K562 (cell line): ENCODE data around the gene OTUD5. TPM values are rescaled to one million over a fixed set of nuclear protein-coding genes. Genes with fewer than 3 reads are reported as not detected.

Source experiments
- ATAC-seq: fragments of 200-7000 bp; cut with Tn5 transposase; 3 replicates; pipeline ENCODE4 v1.9.1; 2020; ENCODE audit warnings: moderate library complexity
- BruUV-seq: library from RNA; stranded (reverse); fragments of 400-500 nt; replicated peaks from 2 replicates; lab custom pipeline; 2021; lab: Mats Ljungman, UMichigan
- CTCF ChIA-PET: fragments of 300-600 bp; formaldehyde crosslinking; extraction: SDS; loops from one replicate; lab custom pipeline; 2021; ENCODE audit warnings: low intra/inter-chr PET ratio; lab: Yijun Ruan, JAX
- POLR2A ChIA-PET: fragments of 300-600, 350-650 bp; sonication (Branson Sonifier 250); formaldehyde crosslinking; extraction: SDS; loops from one replicate; lab custom pipeline; 2021; ENCODE audit warnings: antibody characterized with exemption, inconsistent platforms; lab: Yijun Ruan, JAX
- DNase-seq, 4 experiments: peaks; one replicate each; pipeline versions ENCODE4 v3.0.0 to v3.0.0-alpha.2; 2011 to 2018; ENCODE audit warnings: low spot score in 3 of 4, mixed read lengths in 3 of 4; ENCODE audit errors: extremely low read depth in 1 of 4
- FAIRE-seq: peaks from 2 replicates; lab custom pipeline; 2011; peaks lifted over from hg19 to GRCh38; lab: Jason Lieb, UNC
- H2AFZ ChIP-seq: 2 replicates; pipeline ENCODE4 v1.6.0; 2011; ENCODE audit warnings: low read depth, low read length, control low read depth, inconsistent platforms
- H3K27ac ChIP-seq: fragments of 200-600 bp; 3 replicates; pipeline ENCODE4 v1.8.0; 2011; ENCODE audit warnings: low read depth, mild to moderate bottlenecking, control low read depth, inconsistent platforms, low read length, moderate library complexity, mixed read lengths; ENCODE audit errors: extremely low read depth
- H3K27me3 ChIP-seq, 2 experiments: fragments of 300-600 bp in 1 of 2; 2 replicates in 1 of 2; 3 replicates in 1 of 2; pipeline versions ENCODE4 v1.6.0 to v1.8.0; 2011; ENCODE audit warnings: inconsistent platforms in 2 of 2, low read length in 2 of 2, mild to moderate bottlenecking in 1 of 2, mixed read lengths in 1 of 2, moderate library complexity in 1 of 2; ENCODE audit not compliant: control insufficient read depth in 2 of 2, insufficient read depth in 2 of 2
- H3K36me3 ChIP-seq: fragments of 300-600 bp; 3 replicates; pipeline ENCODE4 v1.8.0; 2011; ENCODE audit warnings: mild to moderate bottlenecking, low read length, inconsistent platforms; ENCODE audit not compliant: control insufficient read depth, insufficient read depth
- H3K4me1 ChIP-seq, 2 experiments: fragments of 200-600 bp in 1 of 2; replicated peaks in 1 of 2; 2 replicates in 1 of 2; 3 replicates in 1 of 2; pipeline versions ENCODE4 v1.5.1 to v1.8.0; 2011; ENCODE audit warnings: inconsistent platforms in 2 of 2, low read length in 2 of 2, mild to moderate bottlenecking in 1 of 2, mixed read lengths in 1 of 2, moderate library complexity in 1 of 2; ENCODE audit not compliant: control insufficient read depth in 2 of 2, insufficient read depth in 2 of 2
- H3K4me2 ChIP-seq: 2 replicates; pipeline ENCODE4 v1.6.1; 2011; ENCODE audit warnings: low read length, control low read depth, inconsistent platforms, mixed read lengths; ENCODE audit not compliant: insufficient read depth
- H3K4me3 ChIP-seq: fragments of 200-600 bp; sonication (generic), shearing (Covaris generic); 2 replicates; pipeline ENCODE4 v1.5.1; 2016; ENCODE audit warnings: control low read depth, inconsistent platforms
- H3K79me2 ChIP-seq: fragments of 200-600 bp; 3 replicates; pipeline ENCODE4 v1.8.0; 2011; ENCODE audit warnings: low read length, inconsistent platforms; ENCODE audit not compliant: control insufficient read depth, insufficient read depth
- H3K9ac ChIP-seq, 2 experiments: 2 replicates each; pipeline versions ENCODE4 v1.6.0 to v1.6.1; 2011; ENCODE audit warnings: low read depth in 2 of 2, low read length in 2 of 2, control low read depth in 1 of 2, inconsistent platforms in 1 of 2, mild to moderate bottlenecking in 1 of 2, mixed read lengths in 1 of 2; ENCODE audit not compliant: insufficient read depth in 1 of 2
- H3K9me1 ChIP-seq: one replicate; pipeline ENCODE4 v1.6.0; 2011; ENCODE audit warnings: inconsistent platforms, mild to moderate bottlenecking, low read length, moderate library complexity; ENCODE audit not compliant: control insufficient read depth, insufficient read depth
- H3K9me3 ChIP-seq: replicated peaks from 2 replicates; pipeline ENCODE4 v1.5.1; 2011; ENCODE audit warnings: low read depth, low read length, inconsistent platforms; ENCODE audit not compliant: control insufficient read depth, insufficient read depth
- H4K20me1 ChIP-seq: replicated peaks from 2 replicates; pipeline ENCODE4 v1.6.1; 2011; ENCODE audit warnings: low read length, inconsistent platforms, mixed read lengths; ENCODE audit not compliant: control insufficient read depth, insufficient read depth
- ATF6 ChIP-seq: sonication (generic); formaldehyde crosslinking; IDR thresholded peaks from 2 replicates; pipeline ENCODE4 v1.4.0; 2020; ENCODE audit warnings: mild to moderate bottlenecking, missing genetic modification reagents
- CEBPG ChIP-seq, 3 experiments: fragments of 200-800 bp in 1 of 3; sonication (Bioruptor generic) in 1 of 3; sonication (generic) in 1 of 3; formaldehyde crosslinking in 1 of 3; IDR thresholded peaks in 2 of 3; conservative IDR thresholded peaks in 1 of 3; 2 replicates each; pipeline versions ENCODE4 v1.6.1 to v1.8.0; 2016 to 2022; ENCODE audit warnings: missing compliant biosample characterization in 2 of 3, missing genetic modification characterization in 2 of 3, mild to moderate bottlenecking in 1 of 3, missing genetic modification reagents in 1 of 3
- ELF4 ChIP-seq: fragments of 450-650 bp; formaldehyde crosslinking; IDR thresholded peaks from 2 replicates; pipeline ENCODE4 v1.4.0; 2022; ENCODE audit warnings: missing genetic modification characterization
- FOS ChIP-seq: IDR thresholded peaks from 3 replicates; pipeline ENCODE4 v1.6.1; 2011; ENCODE audit not compliant: insufficient read length; ENCODE audit errors: extremely low read depth
- MED1 ChIP-seq: sonication (generic); formaldehyde crosslinking; IDR thresholded peaks from 2 replicates; pipeline ENCODE4 v1.8.1; 2023; ENCODE audit warnings: missing genetic modification reagents, borderline replicate concordance
- NKRF ChIP-seq: fragments of 450-650 bp; IDR thresholded peaks from 2 replicates; pipeline ENCODE4 v1.6.1; 2016; ENCODE audit warnings: borderline replicate concordance
- SRSF9 ChIP-seq: fragments of 200-400 bp; formaldehyde crosslinking; IDR thresholded peaks from 2 replicates; pipeline ENCODE4 v1.6.1; 2017; ENCODE audit warnings: low read depth, low read length, borderline replicate concordance
- TEAD1 ChIP-seq, 2 experiments: fragments of 450-650 bp in 1 of 2; sonication (generic) in 1 of 2; formaldehyde crosslinking; IDR thresholded peaks; 2 replicates each; pipeline versions ENCODE4 v1.4.0 to v1.8.0; 2020 to 2022; ENCODE audit warnings: mild to moderate bottlenecking in 2 of 2, missing genetic modification reagents in 1 of 2
- ZC3H8 ChIP-seq: fragments of 450-650 bp; IDR thresholded peaks from 2 replicates; pipeline ENCODE4 v1.6.1; 2017
- ZNF253 ChIP-seq: fragments of 250-450 bp; sonication (Bioruptor Pico); conservative IDR thresholded peaks from 2 replicates; pipeline ENCODE4 v1.6.1; 2021; ENCODE audit warnings: mild to moderate bottlenecking
- ZNF644 ChIP-seq: fragments of 200-800 bp; sonication (Bioruptor generic); IDR thresholded peaks from 2 replicates; pipeline ENCODE4 v1.6.1; 2016; ENCODE audit warnings: low read depth, missing genetic modification characterization, missing compliant biosample characterization
- ZNF778 ChIP-seq: fragments of 450-650 bp; formaldehyde crosslinking; IDR thresholded peaks from 2 replicates; pipeline ENCODE4 v1.4.0; 2020; ENCODE audit warnings: mild to moderate bottlenecking, moderate library complexity
- WGBS: fragments of 100-300 bp; shearing (Covaris generic); methylation state at CpG from one replicate; pipeline ENCODE4 v1.1.6; 2016; ENCODE audit warnings: low coverage, mixed read lengths; ENCODE audit not compliant: insufficient coverage; ENCODE audit errors: missing lambda C conversion rate; 5-methylcytosine and 5-hydroxymethylcytosine counted together
- in situ Hi-C: fragments of 300-500 bp; cut with MboI; formaldehyde crosslinking; loops from 4 replicates; pipeline ENCODE4 v1.15.0; 2018; ENCODE audit warnings: inconsistent platforms, mixed read lengths
- intact Hi-C: fragments of 100-400 bp; cut with micrococcal nuclease; formaldehyde crosslinking; loops from 2 replicates; pipeline ENCODE4 v1.14.2; 2022
- polyA plus RNA-seq, 8 experiments: library from polyadenylated mRNA; depleted of rRNA in 4 of 8; stranded (reverse) in 5 of 8; unstranded in 3 of 8; fragments of >200 nt; fragmentation: Nextera tagmentation in 2 of 8; fragmentation: Illumina TruSeq in 1 of 8; extraction: Ambion mirVana in 2 of 8; extraction: Trizol in 1 of 8; gene quantifications; 2 replicates each; pipeline versions ENCODE4 v1.2.1 to v1.2.3, GENCODE V29; 2011 to 2014; ENCODE audit warnings: inconsistent platforms in 1 of 8, missing spikeins in 1 of 8
- total RNA-seq, 7 experiments: library from RNA; depleted of rRNA in 6 of 7; stranded (reverse); fragments of >200 nt in 6 of 7; fragmentation: Illumina TruSeq in 2 of 7; extraction: Trizol in 2 of 7; gene quantifications; 2 replicates each; pipeline versions ENCODE4 v1.2.1 to v1.2.3, GENCODE V29; 2011 to 2021; ENCODE audit warnings: low replicate concordance in 1 of 7

OTUD5 gene
- total and polyA plus RNA-seq, 9 of the 15 experiments (the other 6 are each of a cell fraction or from before 2014, with no cell fraction given): 3.6 to 102 (median 59.0) TPM

- H3K27ac ChIP-seq: no peak overlapping the region
- 82% methylated on average over 9 of the region's 28 CpGs for WGBS
- peaks cover 3% of the 10 kb centered on the region; the same call in 1 of the 3 replicates for H3K36me3 ChIP-seq
- POLR2A ChIA-PET: interaction anchor here (0.6 to 0.7 kb wide), 5 partner anchors 12 to 111 kb away, joined by 3 read pairs; partner anchors contain the start of gene OTUD5
- H2AFZ ChIP-seq: no peak overlapping the region
- BruUV-seq: no TSS peak
- H3K4me1 ChIP-seq: peaks cover 11 to 36% of the 10 kb centered on the region in 2 experiments; a peak in 4 of 5 replicates
- no peaks in the 10 kb centered on the region for H3K9me3 ChIP-seq
- H3K4me2 ChIP-seq: no peak overlapping the region
- intact Hi-C loops (no loop called here), in situ Hi-C loops (no loop called here)
- no peak for FAIRE-seq
- no peak overlapping the region for H3K9ac ChIP-seq
- H3K79me2 ChIP-seq: no peaks in the 10 kb centered on the region
- no peak overlapping the region for H3K4me3 ChIP-seq
- no peaks in the 10 kb centered on the region for H4K20me1 ChIP-seq
- no peak for TF ChIP-seq ATF6 (CRISPR knock-in tag)
- no peak for TF ChIP-seq TEAD1 (CRISPR knock-in tag; IDR thresholded peaks at IDR 0.05)
- TF ChIP-seq ZNF253 (CRISPR knock-in tag): no peak
- TF ChIP-seq ZC3H8: no peak
- TF ChIP-seq NKRF: no peak
- TF ChIP-seq ZNF644: no peak
- no peak for TF ChIP-seq ZNF778
- no peak for TF ChIP-seq CEBPG (CRISPR knock-in tag; IDR thresholded peaks at IDR 0.05)
- TF ChIP-seq CEBPG (tag; conservative IDR thresholded peaks at IDR 0.05 in 1 of 2, IDR thresholded peaks at IDR 0.05 in 1 of 2): no peak
- TF ChIP-seq MED1 (CRISPR knock-in tag): no peak
- no peak for TF ChIP-seq ELF4 (CRISPR knock-in tag)
- TF ChIP-seq FOS: no peak
- no peak for TF ChIP-seq SRSF9
- no peaks in the 10 kb centered on the region for H3K9me1 ChIP-seq
- no peaks in the 10 kb centered on the region for H3K27me3 ChIP-seq
- no peak for ATAC-seq
- no peak for DNase-seq
- CTCF ChIA-PET: no interaction called here
Observed at GRCh38 chrX:48969471-48969870, 12.1 kb upstream of the OTUD5 start.
